ENCODE data around the gene ANAPC16.
"Not testable (repeated sequence)": the region's sequence is repeated elsewhere in the genome, so short reads cannot be mapped to it uniquely, and the experiment has no call there.

The ANAPC16 gene

DNA sequence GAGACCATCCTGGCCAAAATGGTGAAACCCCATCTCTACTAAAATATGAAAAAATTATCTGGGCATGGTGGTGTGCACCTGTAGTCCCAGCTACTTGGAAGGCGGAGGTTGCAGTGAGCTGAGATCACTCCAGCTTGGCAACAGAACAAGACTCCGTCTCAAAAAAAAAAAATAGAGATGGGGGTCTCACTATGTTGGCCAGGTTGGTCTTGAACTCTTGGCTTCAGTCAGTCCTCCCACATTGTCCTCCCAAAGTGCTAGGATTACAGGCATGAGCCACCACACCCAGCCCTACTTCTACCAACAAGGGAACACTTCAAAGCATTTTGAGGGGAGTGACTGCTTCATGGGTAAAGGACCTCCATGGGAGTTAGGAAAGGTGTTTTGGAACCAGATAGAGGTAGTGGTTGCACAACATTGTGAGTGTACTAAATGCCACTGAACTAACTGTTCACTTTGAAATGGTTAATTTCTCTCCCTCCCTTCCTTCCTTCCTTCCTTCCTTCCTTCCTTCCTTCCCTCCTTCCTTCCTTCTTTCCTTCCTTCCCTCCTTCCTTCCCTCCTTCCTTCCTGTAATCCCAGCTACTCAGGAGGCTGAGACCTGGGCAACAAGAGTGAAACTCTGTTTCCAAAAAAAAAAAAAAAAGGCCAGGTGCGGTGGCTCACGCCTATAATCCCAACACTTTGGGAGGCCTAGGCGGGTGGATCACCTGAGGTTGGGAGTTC lies 52.8 kb downstream of the ANAPC16 start:
- H3K9ac ChIP-seq (ENCODE audit: low read depth, low read length); H3K27me3 ChIP-seq (ENCODE audit: control insufficient read depth, insufficient read depth, low read length); H3K36me3 ChIP-seq (ENCODE audit: insufficient read depth, low read length); H3K4me1 ChIP-seq (ENCODE audit: control insufficient read depth, insufficient read depth, low read length); H3K9me3 ChIP-seq (replicated peaks; ENCODE audit: low read length); H3K4me3 ChIP-seq (ENCODE audit: low read length); H3K4me2 ChIP-seq (ENCODE audit: low read length): not testable (repeated sequence)

DNA sequence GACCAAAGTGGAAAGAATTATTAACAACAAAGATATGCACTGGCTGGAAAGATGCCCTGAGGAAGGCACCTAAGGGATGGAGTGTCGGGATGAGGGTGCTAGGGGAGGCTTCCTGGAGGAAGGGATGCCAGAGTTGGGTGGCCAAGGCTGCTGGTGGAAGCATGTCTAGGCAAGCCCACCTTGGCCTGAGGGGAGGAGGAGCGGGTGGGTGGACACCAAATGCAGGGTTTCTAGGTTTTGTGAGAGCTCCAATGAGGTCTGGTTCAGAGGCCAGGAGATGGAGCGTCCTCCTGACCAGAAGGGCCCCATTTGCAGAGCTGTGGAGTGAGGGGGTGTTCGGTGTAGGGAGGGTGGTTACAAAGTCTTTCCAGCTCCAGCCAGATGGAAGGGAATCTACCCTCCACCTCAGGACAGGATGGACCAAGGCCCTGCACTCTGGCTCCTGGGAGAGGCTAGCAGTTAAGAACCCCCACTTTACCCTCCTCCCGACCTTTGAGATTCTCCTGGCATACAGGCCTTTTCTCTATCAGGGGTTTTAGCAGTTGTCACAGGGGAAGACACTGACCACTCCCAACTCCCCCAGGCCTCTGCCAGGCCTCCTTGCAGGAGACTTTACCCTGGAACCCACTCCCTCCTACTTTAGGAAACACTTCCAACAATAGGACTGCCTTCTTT lies 54.9 kb downstream of the ANAPC16 start:
- Histone ChIP-seq H3K27me3 (ENCODE audit: control insufficient read depth, insufficient read depth, low read length) (no peaks in the 10 kb centered on the region), H3K36me3 (ENCODE audit: insufficient read depth, low read length) (peaks cover 18% of the 10 kb centered on the region), H3K4me1 (ENCODE audit: control insufficient read depth, insufficient read depth, low read length) (peaks cover 10% of the 10 kb centered on the region), H3K9me3 (replicated peaks; ENCODE audit: low read length) (no peaks in the 10 kb centered on the region), H3K4me2 (ENCODE audit: low read length) (no peak overlapping the region), H3K9ac (ENCODE audit: low read depth, low read length) (no peak overlapping the region), H3K4me3 (ENCODE audit: low read length) (no peak overlapping the region)

- peak overlapping the region; percentile 89 for H3K4me2 ChIP-seq (ENCODE audit: low read length)
- H3K9ac ChIP-seq (ENCODE audit: low read depth, low read length), result peak overlapping the region; percentile 81
- H3K4me1 ChIP-seq (ENCODE audit: control insufficient read depth, insufficient read depth, low read length), result peaks cover 20% of the 10 kb centered on the region
- H3K27me3 ChIP-seq (ENCODE audit: control insufficient read depth, insufficient read depth, low read length), result no peaks in the 10 kb centered on the region
- peak overlapping the region; percentile 74 for H3K4me3 ChIP-seq (ENCODE audit: low read length)
- peaks cover 23% of the 10 kb centered on the region for H3K36me3 ChIP-seq (ENCODE audit: insufficient read depth, low read length)
- no peaks in the 10 kb centered on the region for H3K9me3 ChIP-seq (replicated peaks; ENCODE audit: low read length)
These were observed 57.0 kb downstream of the ANAPC16 start for GRCh38 chr10:72272689-72273409.

- no peaks in the 10 kb centered on the region for H3K27me3 ChIP-seq (ENCODE audit: control insufficient read depth, insufficient read depth, low read length)
- peaks cover 23% of the 10 kb centered on the region for H3K36me3 ChIP-seq (ENCODE audit: insufficient read depth, low read length)
- peak within 1 kb of the TSS; percentile 83 for H3K4me3 ChIP-seq (ENCODE audit: low read length)
- peak within 1 kb of the TSS; percentile 98 for H3K4me2 ChIP-seq (ENCODE audit: low read length)
- peaks cover 20% of the 10 kb centered on the region for H3K4me1 ChIP-seq (ENCODE audit: control insufficient read depth, insufficient read depth, low read length)
- H3K9me3 ChIP-seq (replicated peaks; ENCODE audit: low read length), result no peaks in the 10 kb centered on the region
- peak within 1 kb of the TSS; percentile 90 for H3K9ac ChIP-seq (ENCODE audit: low read depth, low read length)
These were observed 57.8 kb downstream of the ANAPC16 start, which contains the start of gene DDIT4 for GRCh38 chr10:72273410-72274212. Gene DDIT4, plus strand, starts transcription at chr10:72273924. Its CDS starts 293 bp downstream, at chr10:72274217.

DNA sequence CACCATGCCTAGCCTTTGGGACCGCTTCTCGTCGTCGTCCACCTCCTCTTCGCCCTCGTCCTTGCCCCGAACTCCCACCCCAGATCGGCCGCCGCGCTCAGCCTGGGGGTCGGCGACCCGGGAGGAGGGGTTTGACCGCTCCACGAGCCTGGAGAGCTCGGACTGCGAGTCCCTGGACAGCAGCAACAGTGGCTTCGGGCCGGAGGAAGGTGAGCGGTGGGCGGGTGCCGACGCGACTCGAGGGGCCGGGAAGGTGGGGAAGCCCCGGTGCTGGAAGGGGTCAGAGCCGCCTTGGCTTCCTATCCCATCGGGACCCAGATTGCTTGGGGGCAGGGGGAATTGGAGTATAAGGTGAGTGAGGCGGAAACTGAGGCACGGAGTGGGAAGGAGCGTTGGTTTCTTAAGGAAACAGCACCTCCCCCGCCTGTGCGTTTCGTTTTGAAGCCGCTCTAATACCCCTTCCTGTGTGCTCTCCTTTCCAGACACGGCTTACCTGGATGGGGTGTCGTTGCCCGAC lies 58.5 kb downstream of the ANAPC16 start:
- H3K4me2 ChIP-seq (ENCODE audit: low read length), result peak overlapping the region; percentile 98
- H3K9me3 ChIP-seq (replicated peaks; ENCODE audit: low read length), result no peaks in the 10 kb centered on the region
- H3K4me1 ChIP-seq (ENCODE audit: control insufficient read depth, insufficient read depth, low read length), result peaks cover 20% of the 10 kb centered on the region
- H3K4me3 ChIP-seq (ENCODE audit: low read length), result peak overlapping the region; percentile 83
- H3K36me3 ChIP-seq (ENCODE audit: insufficient read depth, low read length), result peaks cover 23% of the 10 kb centered on the region
- H3K27me3 ChIP-seq (ENCODE audit: control insufficient read depth, insufficient read depth, low read length), result no peaks in the 10 kb centered on the region
- H3K9ac ChIP-seq (ENCODE audit: low read depth, low read length), result peak overlapping the region; percentile 90

DNA sequence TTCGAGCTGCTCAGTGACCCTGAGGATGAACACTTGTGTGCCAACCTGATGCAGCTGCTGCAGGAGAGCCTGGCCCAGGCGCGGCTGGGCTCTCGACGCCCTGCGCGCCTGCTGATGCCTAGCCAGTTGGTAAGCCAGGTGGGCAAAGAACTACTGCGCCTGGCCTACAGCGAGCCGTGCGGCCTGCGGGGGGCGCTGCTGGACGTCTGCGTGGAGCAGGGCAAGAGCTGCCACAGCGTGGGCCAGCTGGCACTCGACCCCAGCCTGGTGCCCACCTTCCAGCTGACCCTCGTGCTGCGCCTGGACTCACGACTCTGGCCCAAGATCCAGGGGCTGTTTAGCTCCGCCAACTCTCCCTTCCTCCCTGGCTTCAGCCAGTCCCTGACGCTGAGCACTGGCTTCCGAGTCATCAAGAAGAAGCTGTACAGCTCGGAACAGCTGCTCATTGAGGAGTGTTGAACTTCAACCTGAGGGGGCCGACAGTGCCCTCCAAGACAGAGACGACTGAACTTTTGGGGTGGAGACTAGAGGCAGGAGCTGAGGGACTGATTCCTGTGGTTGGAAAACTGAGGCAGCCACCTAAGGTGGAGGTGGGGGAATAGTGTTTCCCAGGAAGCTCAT lies 59.0 kb downstream of the ANAPC16 start:
- Histone ChIP-seq H3K4me1 (ENCODE audit: control insufficient read depth, insufficient read depth, low read length) (peaks cover 20% of the 10 kb centered on the region), H3K27me3 (ENCODE audit: control insufficient read depth, insufficient read depth, low read length) (no peaks in the 10 kb centered on the region), H3K36me3 (ENCODE audit: insufficient read depth, low read length) (peaks cover 23% of the 10 kb centered on the region), H3K9ac (ENCODE audit: low read depth, low read length) (peak overlapping the region; percentile 90), H3K9me3 (replicated peaks; ENCODE audit: low read length) (no peaks in the 10 kb centered on the region), H3K4me2 (ENCODE audit: low read length) (peak overlapping the region; percentile 98), H3K4me3 (ENCODE audit: low read length) (peak overlapping the region; percentile 83)

DNA sequence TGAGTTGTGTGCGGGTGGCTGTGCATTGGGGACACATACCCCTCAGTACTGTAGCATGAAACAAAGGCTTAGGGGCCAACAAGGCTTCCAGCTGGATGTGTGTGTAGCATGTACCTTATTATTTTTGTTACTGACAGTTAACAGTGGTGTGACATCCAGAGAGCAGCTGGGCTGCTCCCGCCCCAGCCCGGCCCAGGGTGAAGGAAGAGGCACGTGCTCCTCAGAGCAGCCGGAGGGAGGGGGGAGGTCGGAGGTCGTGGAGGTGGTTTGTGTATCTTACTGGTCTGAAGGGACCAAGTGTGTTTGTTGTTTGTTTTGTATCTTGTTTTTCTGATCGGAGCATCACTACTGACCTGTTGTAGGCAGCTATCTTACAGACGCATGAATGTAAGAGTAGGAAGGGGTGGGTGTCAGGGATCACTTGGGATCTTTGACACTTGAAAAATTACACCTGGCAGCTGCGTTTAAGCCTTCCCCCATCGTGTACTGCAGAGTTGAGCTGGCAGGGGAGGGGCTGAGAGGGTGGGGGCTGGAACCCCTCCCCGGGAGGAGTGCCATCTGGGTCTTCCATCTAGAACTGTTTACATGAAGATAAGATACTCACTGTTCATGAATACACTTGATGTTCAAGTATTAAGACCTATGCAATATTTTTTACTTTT lies 59.7 kb downstream of the ANAPC16 start:
- Histone ChIP-seq H3K4me3 (ENCODE audit: low read length) (peak overlapping the region; percentile 83), H3K36me3 (ENCODE audit: insufficient read depth, low read length) (peaks cover 23% of the 10 kb centered on the region), H3K27me3 (ENCODE audit: control insufficient read depth, insufficient read depth, low read length) (no peaks in the 10 kb centered on the region), H3K9me3 (replicated peaks; ENCODE audit: low read length) (no peaks in the 10 kb centered on the region), H3K4me1 (ENCODE audit: control insufficient read depth, insufficient read depth, low read length) (peaks cover 20% of the 10 kb centered on the region), H3K4me2 (ENCODE audit: low read length) (peak overlapping the region; percentile 98), H3K9ac (ENCODE audit: low read depth, low read length) (peak overlapping the region; percentile 90)

GRCh38 chr10:72276013-72276387 lies 60.2 kb downstream of the ANAPC16 start:
- Histone ChIP-seq H3K9me3 (replicated peaks; ENCODE audit: low read length) (no peaks in the 10 kb centered on the region), H3K4me1 (ENCODE audit: control insufficient read depth, insufficient read depth, low read length) (peaks cover 20% of the 10 kb centered on the region), H3K36me3 (ENCODE audit: insufficient read depth, low read length) (peaks cover 23% of the 10 kb centered on the region), H3K4me3 (ENCODE audit: low read length) (peak overlapping the region; percentile 83), H3K9ac (ENCODE audit: low read depth, low read length) (peak overlapping the region; percentile 90), H3K4me2 (ENCODE audit: low read length) (peak overlapping the region; percentile 98), H3K27me3 (ENCODE audit: control insufficient read depth, insufficient read depth, low read length) (no peaks in the 10 kb centered on the region)

- Histone ChIP-seq H3K9ac (ENCODE audit: low read depth, low read length) (peak overlapping the region; percentile 90), H3K9me3 (replicated peaks; ENCODE audit: low read length) (no peaks in the 10 kb centered on the region), H3K4me1 (ENCODE audit: control insufficient read depth, insufficient read depth, low read length) (peaks cover 20% of the 10 kb centered on the region), H3K4me2 (ENCODE audit: low read length) (peak overlapping the region; percentile 98), H3K4me3 (ENCODE audit: low read length) (peak overlapping the region; percentile 83), H3K27me3 (ENCODE audit: control insufficient read depth, insufficient read depth, low read length) (no peaks in the 10 kb centered on the region), H3K36me3 (ENCODE audit: insufficient read depth, low read length) (peaks cover 23% of the 10 kb centered on the region)
These were observed 60.9 kb downstream of the ANAPC16 start for GRCh38 chr10:72276421-72277339.

Measured in skeletal muscle satellite cell (primary cell).